Measurements from ENCODE around the gene CDT1.
"Not testable (repeated sequence)": the region's sequence is repeated elsewhere in the genome, so short reads cannot be mapped to it uniquely, and the experiment has no call there.

CDT1 gene

GRCh38 chr16:88784856-88785105, 18.8 kb upstream of the CDT1 start:
- H3K4me2 ChIP-seq (ENCODE audit: low read depth, low read length, poor library complexity, severe bottlenecking): peak overlapping the region; percentile 55
- no peaks in the 10 kb centered on the region for H4K20me1 ChIP-seq (ENCODE audit: low read depth, low read length)
- H3K27me3 ChIP-seq (ENCODE audit: low read length): no peaks in the 10 kb centered on the region
- no peak overlapping the region for H3K27ac ChIP-seq (ENCODE audit: low read depth, low read length)
- no peaks in the 10 kb centered on the region for H3K9me3 ChIP-seq (ENCODE audit: insufficient read depth, low read length)
- H3F3A ChIP-seq (ENCODE audit: insufficient read depth): no peaks in the 10 kb centered on the region
- peak overlapping the region; percentile 26; the same call in 1 of the 2 replicates for H3K9ac ChIP-seq (ENCODE audit: low read length)
- no peaks in the 10 kb centered on the region for H3K36me3 ChIP-seq (ENCODE audit: low read length)
- H3K9me2 ChIP-seq (replicated peaks; ENCODE audit: insufficient read depth, low read length): no peaks in the 10 kb centered on the region
- TF ChIP-seq EZH2phosphoT487 (conservative IDR thresholded peaks at IDR 0.05; ENCODE audit: low read length) (no peak), CTCF (IDR thresholded peaks at IDR 0.05; ENCODE audit: insufficient read depth, low read length, poor library complexity, severe bottlenecking) (no peak)
- H3K79me2 ChIP-seq (ENCODE audit: insufficient read depth, low read length): no peaks in the 10 kb centered on the region
- H3K4me3 ChIP-seq (ENCODE audit: insufficient read depth, low read length, poor library complexity, severe bottlenecking): peak overlapping the region; percentile 26
- H2AFZ ChIP-seq (ENCODE audit: low read depth, low read length, severe bottlenecking): no peak overlapping the region

GRCh38 chr16:88785106-88785924, 18.3 kb upstream of the CDT1 start, which contains the start of gene PIEZO1:
Gene PIEZO1 (minus strand): TSS chr16:88785220. CDS start chr16:88784964, 256 bp downstream.
- no peaks in the 10 kb centered on the region for H3K27me3 ChIP-seq (ENCODE audit: low read length)
- H3K9me3 ChIP-seq (ENCODE audit: insufficient read depth, low read length): no peaks in the 10 kb centered on the region
- TF ChIP-seq CTCF (IDR thresholded peaks at IDR 0.05; ENCODE audit: insufficient read depth, low read length, poor library complexity, severe bottlenecking): peak; percentile 70
- TF ChIP-seq EZH2phosphoT487 (conservative IDR thresholded peaks at IDR 0.05; ENCODE audit: low read length): no peak
- H3K4me2 ChIP-seq (ENCODE audit: low read depth, low read length, poor library complexity, severe bottlenecking): peak within 1 kb of the TSS; percentile 55
- H4K20me1 ChIP-seq (ENCODE audit: low read depth, low read length): no peaks in the 10 kb centered on the region
- peak within 1 kb of the TSS; percentile 47 for H3K4me3 ChIP-seq (ENCODE audit: insufficient read depth, low read length, poor library complexity, severe bottlenecking)
- peak within 1 kb of the TSS; percentile 41; the same call in 1 of the 2 replicates for H3K9ac ChIP-seq (ENCODE audit: low read length)
- H3K36me3 ChIP-seq (ENCODE audit: low read length): no peaks in the 10 kb centered on the region
- H3K79me2 ChIP-seq (ENCODE audit: insufficient read depth, low read length): no peaks in the 10 kb centered on the region
- H3K9me2 ChIP-seq (replicated peaks; ENCODE audit: insufficient read depth, low read length): no peaks in the 10 kb centered on the region
- H2AFZ ChIP-seq (ENCODE audit: low read depth, low read length, severe bottlenecking): no peak within 1 kb of the TSS
- H3K27ac ChIP-seq (ENCODE audit: low read depth, low read length): no peak within 1 kb of the TSS
- no peaks in the 10 kb centered on the region for H3F3A ChIP-seq (ENCODE audit: insufficient read depth)

GRCh38 chr16:88787579-88788314, 15.8 kb upstream of the CDT1 start:
- no peaks in the 10 kb centered on the region for H4K20me1 ChIP-seq (ENCODE audit: low read depth, low read length)
- no peaks in the 10 kb centered on the region for H3K9me3 ChIP-seq (ENCODE audit: insufficient read depth, low read length)
- H3K9ac ChIP-seq (ENCODE audit: low read length): no peak overlapping the region
- H2AFZ ChIP-seq (ENCODE audit: low read depth, low read length, severe bottlenecking): no peak overlapping the region
- no peak for TF ChIP-seq EZH2phosphoT487 (conservative IDR thresholded peaks at IDR 0.05; ENCODE audit: low read length)
- H3K36me3 ChIP-seq (ENCODE audit: low read length): no peaks in the 10 kb centered on the region
- H3F3A ChIP-seq (ENCODE audit: insufficient read depth): no peaks in the 10 kb centered on the region
- H3K4me2 ChIP-seq (ENCODE audit: low read depth, low read length, poor library complexity, severe bottlenecking): no peak overlapping the region
- no peaks in the 10 kb centered on the region for H3K9me2 ChIP-seq (replicated peaks; ENCODE audit: insufficient read depth, low read length)
- no peak overlapping the region for H3K27ac ChIP-seq (ENCODE audit: low read depth, low read length)
- H3K27me3 ChIP-seq (ENCODE audit: low read length): no peaks in the 10 kb centered on the region
- no peaks in the 10 kb centered on the region for H3K79me2 ChIP-seq (ENCODE audit: insufficient read depth, low read length)
- no peak overlapping the region for H3K4me3 ChIP-seq (ENCODE audit: insufficient read depth, low read length, poor library complexity, severe bottlenecking)

GRCh38 chr16:88788749-88789148, 14.8 kb upstream of the CDT1 start:
- not testable (repeated sequence) for H3K36me3 ChIP-seq (ENCODE audit: low read length); H4K20me1 ChIP-seq (ENCODE audit: low read depth, low read length); H3K79me2 ChIP-seq (ENCODE audit: insufficient read depth, low read length); H3K9ac ChIP-seq (ENCODE audit: low read length); H3F3A ChIP-seq (ENCODE audit: insufficient read depth); H3K9me2 ChIP-seq (replicated peaks; ENCODE audit: insufficient read depth, low read length); H2AFZ ChIP-seq (ENCODE audit: low read depth, low read length, severe bottlenecking); H3K4me3 ChIP-seq (ENCODE audit: insufficient read depth, low read length, poor library complexity, severe bottlenecking); H3K27ac ChIP-seq (ENCODE audit: low read depth, low read length); H3K4me2 ChIP-seq (ENCODE audit: low read depth, low read length, poor library complexity, severe bottlenecking); H3K9me3 ChIP-seq (ENCODE audit: insufficient read depth, low read length); H3K27me3 ChIP-seq (ENCODE audit: low read length)
